HepG2 (cell line): ENCODE results near the gene CDR2L. TPM values are rescaled to one million over a fixed set of nuclear protein-coding genes. Genes with fewer than 3 reads are reported as not detected.

Experiments used
- CBX5 ChIP-seq: sonication (generic); formaldehyde crosslinking; IDR thresholded peaks from 2 replicates; pipeline ENCODE4 v1.4.0; 2020; ENCODE audit warnings: missing genetic modification reagents, borderline replicate concordance
- DMAP1 ChIP-seq: IDR thresholded peaks from 2 replicates; pipeline ENCODE4 v1.6.1; 2016
- HNF4A ChIP-seq: sonication (generic); formaldehyde crosslinking; IDR thresholded peaks from 2 replicates; pipeline ENCODE4 v1.4.0; 2020; ENCODE audit warnings: missing genetic modification reagents
- HOXA3 ChIP-seq: sonication (generic); formaldehyde crosslinking; IDR thresholded peaks from 2 replicates; pipeline ENCODE4 v1.5.0; 2020; ENCODE audit warnings: missing genetic modification reagents
- NCOA2 ChIP-seq: sonication (generic); formaldehyde crosslinking; IDR thresholded peaks from 2 replicates; pipeline ENCODE4 v1.8.0; 2022; ENCODE audit warnings: inconsistent platforms
- NFE2L2 ChIP-seq: fragments of 150-350 bp; IDR thresholded peaks from 2 replicates; pipeline ENCODE4 v1.6.1; 2014; ENCODE audit warnings: low read length
- THAP11 ChIP-seq: IDR thresholded peaks from 2 replicates; pipeline ENCODE4 v1.6.1; 2016; ENCODE audit warnings: missing biosample characterization, missing genetic modification reagents
- TSC22D2 ChIP-seq: sonication (generic); formaldehyde crosslinking; IDR thresholded peaks from 2 replicates; pipeline ENCODE4 v1.5.1; 2020; ENCODE audit warnings: missing genetic modification reagents, mild to moderate bottlenecking, borderline replicate concordance
- ZBTB8A ChIP-seq: sonication (generic); formaldehyde crosslinking; IDR thresholded peaks from 2 replicates; pipeline ENCODE4 v1.4.0; 2020; ENCODE audit warnings: mild to moderate bottlenecking, low read depth, missing genetic modification reagents, borderline replicate concordance
- ZNF329 ChIP-seq: sonication (generic); formaldehyde crosslinking; IDR thresholded peaks from 2 replicates; pipeline ENCODE4 v1.9.0; 2021; ENCODE audit warnings: low read depth, mild to moderate bottlenecking, missing genetic modification reagents
- ZNF431 ChIP-seq: sonication (generic); formaldehyde crosslinking; IDR thresholded peaks from 2 replicates; pipeline ENCODE4 v1.9.0; 2022; ENCODE audit warnings: missing genetic modification reagents, low read depth, mild to moderate bottlenecking, borderline replicate concordance
- ZNF570 ChIP-seq: sonication (generic); formaldehyde crosslinking; IDR thresholded peaks from 2 replicates; pipeline ENCODE4 v1.4.0; 2020; ENCODE audit warnings: mild to moderate bottlenecking, missing genetic modification reagents, borderline replicate concordance
- ZNF629 ChIP-seq: sonication (generic); formaldehyde crosslinking; conservative IDR thresholded peaks from 2 replicates; pipeline ENCODE4 v1.5.0; 2020; ENCODE audit warnings: missing genetic modification reagents
- ZNF781 ChIP-seq: sonication (generic); formaldehyde crosslinking; IDR thresholded peaks from 2 replicates; pipeline ENCODE4 v1.5.1; 2020; ENCODE audit warnings: borderline replicate concordance, mild to moderate bottlenecking, missing genetic modification reagents; ENCODE audit errors: not compliant biosample characterization
- polyA plus RNA-seq, 8 experiments: library from polyadenylated mRNA; depleted of rRNA in 3 of 8; stranded (reverse) in 7 of 8; unstranded in 1 of 8; fragments of >200 nt; fragmentation: Illumina TruSeq in 4 of 8; extraction: Trizol in 4 of 8; gene quantifications; 2 replicates each; pipeline versions ENCODE4 v1.2.1 to v1.2.3, GENCODE V29; 2011 to 2016; ENCODE audit warnings: low read depth in 4 of 8, missing spikeins in 1 of 8, mixed read lengths in 1 of 8; ENCODE audit not compliant: insufficient read depth in 1 of 8
- total RNA-seq, 5 experiments: library from RNA; depleted of rRNA; stranded (reverse); fragments of >200 nt; fragmentation: Illumina TruSeq; extraction: Trizol; gene quantifications; 2 replicates each; pipeline ENCODE4 v1.2.3, GENCODE V29; 2016; ENCODE audit warnings: low read depth in 1 of 5
- TF ChIP-seq, protein P1 (sequence below): sonication (generic); formaldehyde crosslinking; IDR thresholded peaks from 2 replicates; pipeline ENCODE4 v1.4.0; 2020; ENCODE audit warnings: mild to moderate bottlenecking, missing genetic modification reagents
- TF ChIP-seq, protein P2 (sequence below): sonication (generic); formaldehyde crosslinking; IDR thresholded peaks from 2 replicates; pipeline ENCODE4 v1.4.0; 2020; ENCODE audit warnings: missing genetic modification reagents, borderline replicate concordance
- TF ChIP-seq, protein P3 (sequence below): sonication (generic); formaldehyde crosslinking; IDR thresholded peaks from 2 replicates; pipeline ENCODE4 v1.4.0; 2020; ENCODE audit warnings: mild to moderate bottlenecking, missing genetic modification reagents
- TF ChIP-seq, protein P4 (sequence below): sonication (generic); formaldehyde crosslinking; IDR thresholded peaks from 2 replicates; pipeline ENCODE4 v1.8.1; 2023; ENCODE audit warnings: mild to moderate bottlenecking, missing genetic modification reagents
- TF ChIP-seq, protein P5 (sequence below): sonication (generic); formaldehyde crosslinking; IDR thresholded peaks from 2 replicates; pipeline ENCODE4 v1.4.0; 2020; ENCODE audit warnings: missing genetic modification reagents
- TF ChIP-seq, protein P6 (sequence below): fragments of 450-650 bp; IDR thresholded peaks from 2 replicates; pipeline ENCODE4 v1.6.1; 2017

CDR2L gene
- total and polyA plus RNA-seq, 2 of the 13 experiments (the other 11 are each of a cell fraction or from before 2014, with no cell fraction given) = 1.9 to 2.1 TPM

DNA sequence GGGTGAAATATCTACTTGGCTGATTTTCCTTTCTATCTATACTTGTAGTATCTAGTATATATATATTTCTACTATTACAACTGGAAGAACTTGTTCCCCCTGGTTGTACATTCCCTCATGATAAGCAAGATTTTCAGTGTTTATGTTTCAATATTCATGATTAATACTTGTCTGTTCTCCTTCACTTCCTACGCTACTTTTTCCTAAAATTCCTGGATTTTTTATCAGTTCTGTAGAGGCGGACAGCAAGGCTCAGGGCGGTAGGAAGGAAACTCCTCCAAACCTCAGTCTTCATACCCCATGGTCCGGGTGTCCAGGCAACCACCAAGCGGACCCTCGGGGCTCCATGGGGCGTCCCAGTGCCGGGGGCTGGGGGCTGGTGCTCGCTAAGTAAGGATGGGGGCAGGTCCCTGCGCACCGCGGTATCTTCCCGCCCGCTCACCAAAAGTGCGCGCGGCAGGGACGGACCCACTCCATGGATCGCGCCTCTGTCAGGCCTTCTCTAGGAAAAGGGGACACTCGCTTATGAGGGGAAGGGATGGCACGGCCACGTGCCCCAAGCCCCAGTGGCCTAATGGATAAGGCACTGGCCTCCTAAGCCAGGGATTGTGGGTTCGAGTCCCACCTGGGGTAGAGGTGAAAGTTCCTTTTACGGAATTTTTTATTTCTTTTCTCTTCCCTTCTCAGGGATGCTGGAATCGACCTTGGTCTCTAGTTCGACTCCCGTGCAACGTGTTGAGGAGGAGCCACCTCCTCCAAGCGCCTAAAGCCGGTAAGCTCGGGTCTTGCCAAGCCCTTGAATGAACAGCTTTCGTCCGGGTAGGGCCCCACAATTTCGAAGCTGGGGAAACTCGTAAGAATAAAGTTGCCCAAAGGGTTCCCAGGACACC lies 46.2 kb downstream of the CDR2L start (continued):
- TF ChIP-seq, protein P1, sequence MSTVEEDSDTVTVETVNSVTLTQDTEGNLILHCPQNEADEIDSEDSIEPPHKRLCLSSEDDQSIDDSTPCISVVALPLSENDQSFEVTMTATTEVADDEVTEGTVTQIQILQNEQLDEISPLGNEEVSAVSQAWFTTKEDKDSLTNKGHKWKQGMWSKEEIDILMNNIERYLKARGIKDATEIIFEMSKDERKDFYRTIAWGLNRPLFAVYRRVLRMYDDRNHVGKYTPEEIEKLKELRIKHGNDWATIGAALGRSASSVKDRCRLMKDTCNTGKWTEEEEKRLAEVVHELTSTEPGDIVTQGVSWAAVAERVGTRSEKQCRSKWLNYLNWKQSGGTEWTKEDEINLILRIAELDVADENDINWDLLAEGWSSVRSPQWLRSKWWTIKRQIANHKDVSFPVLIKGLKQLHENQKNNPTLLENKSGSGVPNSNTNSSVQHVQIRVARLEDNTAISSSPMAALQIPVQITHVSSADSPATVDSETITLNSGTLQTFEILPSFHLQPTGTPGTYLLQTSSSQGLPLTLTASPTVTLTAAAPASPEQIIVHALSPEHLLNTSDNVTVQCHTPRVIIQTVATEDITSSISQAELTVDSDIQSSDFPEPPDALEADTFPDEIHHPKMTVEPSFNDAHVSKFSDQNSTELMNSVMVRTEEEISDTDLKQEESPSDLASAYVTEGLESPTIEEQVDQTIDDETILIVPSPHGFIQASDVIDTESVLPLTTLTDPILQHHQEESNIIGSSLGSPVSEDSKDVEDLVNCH (CRISPR knock-in tag) = peak; percentile 67; the same call in 1 of the 2 replicates
- TF ChIP-seq ZNF431 (CRISPR knock-in tag) (peak; percentile 62; the same call in 1 of the 2 replicates), CBX5 (CRISPR knock-in tag) (peak; percentile 97; the same call in 1 of the 2 replicates), ZNF329 (CRISPR knock-in tag) (peak; percentile 57; the same call in 1 of the 2 replicates), ZNF629 (CRISPR knock-in tag) (peak; percentile 88), NFE2L2 (no peak), ZNF570 (CRISPR knock-in tag) (no peak), HOXA3 (CRISPR knock-in tag) (peak; percentile 88), NCOA2 (CRISPR knock-in tag) (peak; percentile 72), HNF4A (CRISPR knock-in tag) (peak; percentile 68), THAP11 (CRISPR knock-in tag) (peak; percentile 80), DMAP1 (no peak), TSC22D2 (CRISPR knock-in tag) (0 out of 2 replicates have a peak, but pooled peaks have one; percentile 90), ZBTB8A (CRISPR knock-in tag) (peak; percentile 14; the same call in 1 of the 2 replicates), ZNF781 (CRISPR knock-in tag) (no peak)
- TF ChIP-seq, protein P2, sequence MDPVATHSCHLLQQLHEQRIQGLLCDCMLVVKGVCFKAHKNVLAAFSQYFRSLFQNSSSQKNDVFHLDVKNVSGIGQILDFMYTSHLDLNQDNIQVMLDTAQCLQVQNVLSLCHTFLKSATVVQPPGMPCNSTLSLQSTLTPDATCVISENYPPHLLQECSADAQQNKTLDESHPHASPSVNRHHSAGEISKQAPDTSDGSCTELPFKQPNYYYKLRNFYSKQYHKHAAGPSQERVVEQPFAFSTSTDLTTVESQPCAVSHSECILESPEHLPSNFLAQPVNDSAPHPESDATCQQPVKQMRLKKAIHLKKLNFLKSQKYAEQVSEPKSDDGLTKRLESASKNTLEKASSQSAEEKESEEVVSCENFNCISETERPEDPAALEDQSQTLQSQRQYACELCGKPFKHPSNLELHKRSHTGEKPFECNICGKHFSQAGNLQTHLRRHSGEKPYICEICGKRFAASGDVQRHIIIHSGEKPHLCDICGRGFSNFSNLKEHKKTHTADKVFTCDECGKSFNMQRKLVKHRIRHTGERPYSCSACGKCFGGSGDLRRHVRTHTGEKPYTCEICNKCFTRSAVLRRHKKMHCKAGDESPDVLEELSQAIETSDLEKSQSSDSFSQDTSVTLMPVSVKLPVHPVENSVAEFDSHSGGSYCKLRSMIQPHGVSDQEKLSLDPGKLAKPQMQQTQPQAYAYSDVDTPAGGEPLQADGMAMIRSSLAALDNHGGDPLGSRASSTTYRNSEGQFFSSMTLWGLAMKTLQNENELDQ (CRISPR knock-in tag) = no peak
- TF ChIP-seq, protein P3, sequence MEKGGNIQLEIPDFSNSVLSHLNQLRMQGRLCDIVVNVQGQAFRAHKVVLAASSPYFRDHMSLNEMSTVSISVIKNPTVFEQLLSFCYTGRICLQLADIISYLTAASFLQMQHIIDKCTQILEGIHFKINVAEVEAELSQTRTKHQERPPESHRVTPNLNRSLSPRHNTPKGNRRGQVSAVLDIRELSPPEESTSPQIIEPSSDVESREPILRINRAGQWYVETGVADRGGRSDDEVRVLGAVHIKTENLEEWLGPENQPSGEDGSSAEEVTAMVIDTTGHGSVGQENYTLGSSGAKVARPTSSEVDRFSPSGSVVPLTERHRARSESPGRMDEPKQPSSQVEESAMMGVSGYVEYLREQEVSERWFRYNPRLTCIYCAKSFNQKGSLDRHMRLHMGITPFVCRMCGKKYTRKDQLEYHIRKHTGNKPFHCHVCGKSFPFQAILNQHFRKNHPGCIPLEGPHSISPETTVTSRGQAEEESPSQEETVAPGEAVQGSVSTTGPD (CRISPR knock-in tag) = peak; percentile 45; the same call in 1 of the 2 replicates
- TF ChIP-seq, protein P4, sequence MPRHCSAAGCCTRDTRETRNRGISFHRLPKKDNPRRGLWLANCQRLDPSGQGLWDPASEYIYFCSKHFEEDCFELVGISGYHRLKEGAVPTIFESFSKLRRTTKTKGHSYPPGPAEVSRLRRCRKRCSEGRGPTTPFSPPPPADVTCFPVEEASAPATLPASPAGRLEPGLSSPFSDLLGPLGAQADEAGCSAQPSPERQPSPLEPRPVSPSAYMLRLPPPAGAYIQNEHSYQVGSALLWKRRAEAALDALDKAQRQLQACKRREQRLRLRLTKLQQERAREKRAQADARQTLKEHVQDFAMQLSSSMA (CRISPR knock-in tag) = no peak; the same call in 1 of the 2 replicates
- TF ChIP-seq, protein P5, sequence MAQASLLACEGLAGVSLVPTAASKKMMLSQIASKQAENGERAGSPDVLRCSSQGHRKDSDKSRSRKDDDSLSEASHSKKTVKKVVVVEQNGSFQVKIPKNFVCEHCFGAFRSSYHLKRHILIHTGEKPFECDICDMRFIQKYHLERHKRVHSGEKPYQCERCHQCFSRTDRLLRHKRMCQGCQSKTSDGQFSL = no peak; the same call in 1 of the 2 replicates
- TF ChIP-seq, protein P6, sequence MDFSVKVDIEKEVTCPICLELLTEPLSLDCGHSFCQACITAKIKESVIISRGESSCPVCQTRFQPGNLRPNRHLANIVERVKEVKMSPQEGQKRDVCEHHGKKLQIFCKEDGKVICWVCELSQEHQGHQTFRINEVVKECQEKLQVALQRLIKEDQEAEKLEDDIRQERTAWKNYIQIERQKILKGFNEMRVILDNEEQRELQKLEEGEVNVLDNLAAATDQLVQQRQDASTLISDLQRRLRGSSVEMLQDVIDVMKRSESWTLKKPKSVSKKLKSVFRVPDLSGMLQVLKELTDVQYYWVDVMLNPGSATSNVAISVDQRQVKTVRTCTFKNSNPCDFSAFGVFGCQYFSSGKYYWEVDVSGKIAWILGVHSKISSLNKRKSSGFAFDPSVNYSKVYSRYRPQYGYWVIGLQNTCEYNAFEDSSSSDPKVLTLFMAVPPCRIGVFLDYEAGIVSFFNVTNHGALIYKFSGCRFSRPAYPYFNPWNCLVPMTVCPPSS = no peak
